ENCODE data around the gene NCOA5.
A peak's percentile ranks its signal among the peaks of the same experiment; 100 is the strongest.

The NCOA5 gene

DNA sequence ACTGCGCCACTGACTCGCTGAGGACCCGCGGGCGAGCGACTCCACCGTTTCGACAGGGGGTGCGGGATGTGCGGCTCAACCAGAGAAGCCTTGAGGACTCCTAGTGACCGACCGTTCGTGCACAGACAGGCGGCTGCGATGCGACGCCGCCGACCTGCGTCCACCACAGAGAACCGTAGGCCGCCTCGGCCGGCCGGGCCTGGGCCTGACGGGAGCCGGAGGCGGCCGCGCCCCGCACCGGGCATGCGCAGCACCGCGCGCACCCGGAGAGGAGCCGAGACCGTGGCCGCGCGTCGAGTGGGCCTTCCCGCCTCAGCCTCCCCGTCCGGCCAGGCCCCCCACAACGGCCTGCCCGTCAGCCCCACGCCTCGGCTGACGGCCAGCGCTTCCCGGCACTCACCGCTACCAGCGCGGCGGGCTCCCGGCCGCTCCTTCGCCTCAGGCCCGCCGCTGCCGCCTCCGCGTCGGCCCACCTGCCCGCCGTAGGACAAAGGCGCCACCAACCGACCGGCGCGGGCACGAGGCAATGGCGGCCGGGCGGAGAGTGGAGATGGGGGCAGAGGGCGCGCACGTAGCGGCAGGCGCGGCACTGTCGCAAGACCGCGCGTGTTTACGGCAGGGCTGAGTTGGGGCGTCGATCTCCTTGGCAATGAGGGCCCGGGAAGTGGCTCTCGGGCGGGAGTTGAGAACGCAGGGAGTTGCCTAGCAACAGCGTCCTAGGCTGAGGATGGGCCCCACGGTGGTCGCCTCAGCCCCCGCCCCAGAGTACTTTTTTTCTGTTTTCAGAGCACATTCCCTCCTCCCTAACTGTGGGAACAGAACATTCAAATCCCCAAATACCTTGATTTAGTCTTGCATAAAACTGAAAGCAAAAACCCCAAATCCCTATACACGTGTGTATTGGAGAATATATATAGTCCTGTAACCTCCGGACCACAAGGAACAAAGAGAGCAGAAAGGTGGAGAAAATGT is at the start of gene NCOA5:
NCOA5 (minus strand) TSS at position 546 of the 972 bp plus-strand sequence. CDS start 10,538 bp downstream, outside the sequence.
- DNase-seq: peak; percentile 94 to 96

DNA sequence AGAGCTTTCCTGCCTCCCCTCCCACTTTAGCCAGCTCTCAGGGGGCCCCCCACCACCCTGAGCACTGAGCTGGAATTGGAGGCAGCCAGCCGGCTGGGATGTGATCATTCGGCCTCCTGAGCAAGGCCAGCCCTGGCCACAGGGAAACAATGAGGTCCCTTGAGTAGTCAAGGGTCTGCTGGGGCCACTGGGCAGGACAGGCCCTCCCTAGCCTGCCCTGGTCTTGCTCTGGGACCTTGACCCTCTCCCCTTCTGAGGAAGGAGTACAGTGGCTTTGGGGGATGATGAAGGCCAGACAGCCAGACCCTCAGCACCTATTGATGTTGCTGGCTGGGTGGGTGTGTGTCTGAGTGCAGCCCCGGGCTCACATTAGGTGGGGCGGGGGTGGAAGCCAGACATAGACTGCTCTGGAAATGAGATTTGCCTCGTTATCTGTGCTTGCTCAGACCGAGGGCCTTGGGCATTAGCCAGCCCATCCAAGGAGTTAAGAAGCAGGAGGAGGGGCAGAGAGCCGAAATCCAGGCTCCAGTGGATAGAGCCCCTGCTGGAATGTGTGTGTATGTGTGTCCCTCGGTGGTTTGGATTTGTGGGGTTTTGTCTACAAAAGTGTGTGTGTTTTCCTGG is 49.6 kb upstream of the NCOA5 start:
- DNase-seq: no peak

DNA sequence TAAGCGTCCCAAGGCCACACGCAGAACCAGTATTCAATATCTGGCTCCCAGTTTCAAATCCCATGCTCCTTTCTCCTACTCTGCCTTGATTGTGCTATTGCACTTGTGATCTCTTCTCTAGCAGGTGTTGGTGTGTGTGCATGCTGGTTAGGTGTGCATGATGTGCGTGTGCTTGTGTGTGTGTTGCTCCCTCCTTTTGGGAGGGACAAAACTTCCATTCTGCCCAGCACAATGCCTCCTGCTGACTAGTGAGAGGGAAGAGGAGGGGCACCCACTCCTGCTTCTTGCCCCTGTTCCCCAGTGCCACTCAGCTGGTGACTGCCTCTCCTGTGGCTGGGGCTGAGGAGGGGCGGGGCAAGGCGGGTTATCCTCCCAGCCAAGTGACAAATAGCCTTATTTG is 48.1 kb upstream of the NCOA5 start:
- no peak for DNase-seq

DNA sequence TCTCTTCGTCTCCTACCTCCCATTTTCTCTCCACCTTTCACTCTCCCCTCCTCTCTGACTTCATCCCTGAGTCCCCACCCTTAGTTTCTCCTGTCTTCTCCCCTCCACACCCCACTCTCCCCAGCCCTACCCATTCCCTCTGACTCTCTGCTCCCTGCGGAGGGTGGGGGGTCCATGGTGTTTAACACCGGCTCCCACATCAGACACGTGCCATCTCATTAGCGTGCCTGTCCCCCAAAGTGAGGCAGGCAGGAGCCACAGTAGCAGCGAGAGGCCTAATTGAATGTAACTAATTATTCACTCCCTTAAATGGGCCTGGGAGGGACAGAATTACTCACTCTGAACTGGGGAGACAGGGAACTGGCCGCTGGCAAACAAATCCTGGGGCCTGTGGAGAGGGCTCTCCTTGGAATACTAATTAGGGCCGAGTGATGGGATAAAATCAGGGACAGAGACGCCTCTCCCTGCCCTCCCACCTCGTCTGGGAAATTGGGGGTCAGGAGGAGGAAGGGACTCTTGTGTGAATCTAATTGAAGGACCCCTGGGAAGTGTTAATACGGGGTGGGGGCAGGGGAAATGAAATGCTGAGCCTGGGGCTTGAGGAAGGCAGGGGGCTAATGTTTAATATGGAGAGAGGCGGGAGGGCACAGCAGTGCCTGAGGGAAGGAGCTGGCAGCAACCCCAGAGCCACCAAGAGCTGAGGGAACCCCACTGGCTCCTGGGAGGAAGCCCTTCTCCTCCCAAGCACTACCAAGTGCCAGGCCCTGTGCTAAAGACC is 46.3 kb upstream of the NCOA5 start:
- DNase-seq: no peak

DNA sequence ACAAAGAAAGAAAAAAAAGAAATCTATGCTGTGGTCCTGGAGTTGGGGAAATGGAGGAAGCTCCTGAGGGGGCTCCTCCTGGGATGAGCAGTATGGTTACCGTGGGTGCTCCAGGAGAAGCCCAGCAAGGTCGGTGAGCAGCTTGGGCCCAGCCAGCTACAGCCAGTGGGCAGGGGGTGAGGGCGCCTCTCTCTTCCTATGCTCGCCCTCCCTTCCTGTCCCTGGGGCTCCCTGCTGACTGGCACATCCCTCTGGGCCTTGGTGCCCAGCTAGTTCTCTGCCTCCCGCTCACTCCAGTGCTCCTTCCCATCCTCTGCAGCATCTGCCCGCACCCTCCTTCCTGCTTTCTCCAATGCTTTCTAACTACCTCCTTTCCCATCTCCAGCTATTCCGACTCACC is 45.0 kb upstream of the NCOA5 start:
- no peak for DNase-seq

DNA sequence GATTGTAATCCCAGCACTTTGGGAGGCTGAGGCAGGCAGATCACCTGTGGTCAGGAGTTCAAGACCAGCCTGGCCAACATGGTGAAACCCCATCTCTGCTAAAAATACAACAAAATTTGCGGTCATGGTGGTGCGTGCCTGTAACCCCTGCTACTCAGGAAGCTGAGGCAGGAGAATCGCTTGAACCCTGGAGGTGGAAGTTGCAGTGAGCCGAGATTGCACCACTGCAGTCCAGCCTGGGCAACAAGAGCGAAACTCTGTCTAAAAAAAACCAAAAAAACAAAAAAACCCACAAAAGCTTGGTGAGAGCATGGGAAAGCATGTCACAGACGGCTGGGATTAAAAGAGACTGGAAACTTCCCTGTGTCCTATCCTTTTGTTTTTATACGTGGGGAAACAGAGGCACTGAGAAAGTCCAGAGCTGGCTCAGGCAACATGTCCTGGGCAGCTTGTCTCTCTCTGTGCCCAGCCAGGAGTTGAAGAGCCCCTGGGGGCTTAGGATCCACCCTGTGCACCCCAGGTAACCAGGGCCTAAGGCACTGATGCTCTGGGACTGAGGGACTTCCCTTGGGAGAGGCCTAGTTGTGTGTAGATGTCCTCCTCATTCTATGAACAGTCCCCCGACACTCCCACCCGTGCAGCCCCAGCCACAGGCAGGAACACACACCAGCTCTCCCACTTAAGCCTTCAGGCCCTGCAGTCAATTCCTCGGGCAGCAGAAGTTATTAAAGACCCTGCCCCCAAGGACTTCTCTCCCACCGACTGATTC is 44.3 kb upstream of the NCOA5 start:
- no peak for DNase-seq

DNA sequence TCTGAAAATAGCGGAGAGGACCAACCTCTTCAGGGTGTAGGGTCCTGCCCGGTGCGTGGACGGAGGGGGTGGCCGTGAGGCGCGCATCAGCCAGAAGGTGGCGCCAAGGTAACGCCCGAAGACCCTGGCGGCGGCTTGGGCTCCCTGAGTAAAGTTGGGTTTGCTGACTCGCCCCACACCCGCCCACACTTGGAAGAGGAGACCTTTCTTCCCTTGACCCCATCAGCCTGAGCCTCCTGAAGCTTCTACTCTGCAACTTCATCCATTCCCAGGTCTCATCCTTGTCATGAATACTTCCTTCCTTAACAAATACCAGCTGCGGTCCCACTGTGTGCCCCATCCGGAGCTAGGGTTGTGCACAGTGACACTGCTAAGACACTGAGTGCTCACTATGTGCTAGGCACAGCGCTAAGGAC is 43.0 kb upstream of the NCOA5 start:
- DNase-seq: peak; percentile 79 to 81

DNA sequence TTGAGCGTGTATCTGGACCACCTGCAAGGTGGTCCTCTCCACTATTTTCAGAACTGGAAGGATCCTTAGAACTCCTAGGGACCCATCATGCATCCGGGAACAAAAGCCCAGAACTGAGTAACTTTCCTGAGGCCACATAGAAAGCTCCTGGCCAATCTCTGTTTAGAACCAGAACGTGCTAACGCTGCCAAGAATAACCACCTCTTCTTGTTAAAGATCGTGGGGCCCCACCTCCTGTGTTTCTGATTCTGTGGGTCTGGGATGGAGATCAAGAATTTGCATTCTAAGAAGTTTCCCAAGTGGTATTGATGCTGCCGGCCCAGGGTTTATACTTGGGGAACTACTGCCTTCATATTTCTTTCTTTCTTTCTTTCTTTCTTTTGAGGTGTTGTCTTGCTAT is 41.6 kb upstream of the NCOA5 start:
- DNase-seq: no peak

DNA sequence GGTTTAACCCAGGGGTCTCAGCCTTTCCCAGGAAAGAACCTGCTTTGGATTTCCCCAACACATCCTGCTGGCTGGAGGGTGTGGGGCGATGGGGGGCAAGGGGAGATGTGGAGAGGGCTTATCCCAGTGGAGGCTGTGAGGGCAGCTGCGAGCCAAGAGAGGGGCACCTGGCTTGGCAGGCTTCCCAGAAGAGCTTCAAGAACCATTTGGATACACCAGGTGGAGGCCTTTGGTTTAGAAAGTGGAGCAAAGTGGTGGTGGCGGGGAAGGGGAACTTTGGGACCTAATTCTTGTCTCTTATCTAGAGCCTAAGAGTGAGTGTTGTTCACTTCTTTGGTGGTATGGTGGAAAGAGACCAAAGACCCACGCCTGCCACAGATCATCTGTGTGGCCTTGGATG is 40.8 kb upstream of the NCOA5 start:
- DNase-seq: no peak

DNA sequence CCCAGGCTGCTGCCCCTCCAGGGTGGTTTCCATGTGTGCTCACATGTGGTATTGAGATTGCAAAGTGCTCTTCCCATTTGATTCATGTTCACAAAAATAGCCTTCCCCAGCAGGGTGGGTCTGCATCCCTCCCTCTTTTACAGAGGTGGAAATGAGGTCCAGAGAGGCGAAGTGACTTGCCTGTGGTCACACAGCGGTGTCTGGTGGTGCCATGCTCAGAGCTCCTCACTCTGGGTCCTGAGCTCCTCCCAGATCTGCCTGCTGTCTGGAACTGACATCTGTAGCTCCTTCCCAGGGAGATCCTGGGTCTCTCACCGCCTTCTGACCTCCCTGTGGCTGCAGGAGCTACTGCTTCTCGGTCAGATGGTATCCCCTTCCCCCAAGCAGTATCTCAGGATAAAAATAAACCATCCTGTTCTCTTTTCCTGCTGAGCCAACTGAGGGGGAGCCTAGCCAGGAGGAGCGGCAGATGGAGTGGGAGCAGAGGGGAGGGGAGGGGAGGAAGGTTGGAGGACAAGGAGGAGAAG is 40.3 kb upstream of the NCOA5 start:
- no peak for DNase-seq

DNA sequence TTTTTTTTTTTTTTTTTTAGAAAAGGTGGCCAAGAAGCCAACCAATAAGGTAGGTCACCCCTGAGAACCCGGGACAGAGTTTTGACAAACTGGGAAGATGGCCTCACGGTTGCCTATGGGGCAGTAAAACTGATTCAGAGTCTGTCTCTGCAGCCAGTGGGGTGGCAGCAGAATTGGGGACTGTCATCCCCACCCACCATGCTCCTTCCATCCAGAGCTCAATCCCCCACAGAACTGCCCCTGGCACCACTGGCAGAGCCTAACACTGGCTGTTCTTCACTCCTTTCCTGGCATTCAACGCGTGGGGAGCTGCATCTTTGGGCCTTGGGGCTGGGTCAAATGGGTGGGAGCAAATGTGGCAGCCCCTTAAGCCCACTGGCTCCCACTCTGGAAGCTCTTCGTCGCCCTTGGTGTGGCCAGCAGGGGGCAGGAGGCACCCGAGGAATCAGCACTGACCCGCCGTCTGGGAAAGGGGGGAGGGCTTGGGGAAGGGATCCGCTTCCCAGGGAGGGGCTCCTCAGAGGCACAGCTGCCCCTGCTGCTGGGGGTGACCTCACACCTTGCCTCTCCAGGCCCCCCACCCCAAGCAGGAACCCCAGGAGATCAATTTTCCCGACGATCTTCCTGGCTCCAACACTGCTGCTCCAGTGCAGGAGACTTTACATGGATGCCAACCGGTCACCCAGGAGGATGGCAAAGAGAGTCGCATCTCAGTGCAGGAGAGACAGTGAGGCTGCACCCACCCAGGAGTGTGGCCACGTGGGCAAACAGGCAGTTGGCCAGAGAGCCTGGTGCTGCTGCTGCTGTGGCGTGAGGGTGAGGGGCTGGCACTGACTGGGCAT is 38.8 kb upstream of the NCOA5 start:
- no peak for DNase-seq

DNA sequence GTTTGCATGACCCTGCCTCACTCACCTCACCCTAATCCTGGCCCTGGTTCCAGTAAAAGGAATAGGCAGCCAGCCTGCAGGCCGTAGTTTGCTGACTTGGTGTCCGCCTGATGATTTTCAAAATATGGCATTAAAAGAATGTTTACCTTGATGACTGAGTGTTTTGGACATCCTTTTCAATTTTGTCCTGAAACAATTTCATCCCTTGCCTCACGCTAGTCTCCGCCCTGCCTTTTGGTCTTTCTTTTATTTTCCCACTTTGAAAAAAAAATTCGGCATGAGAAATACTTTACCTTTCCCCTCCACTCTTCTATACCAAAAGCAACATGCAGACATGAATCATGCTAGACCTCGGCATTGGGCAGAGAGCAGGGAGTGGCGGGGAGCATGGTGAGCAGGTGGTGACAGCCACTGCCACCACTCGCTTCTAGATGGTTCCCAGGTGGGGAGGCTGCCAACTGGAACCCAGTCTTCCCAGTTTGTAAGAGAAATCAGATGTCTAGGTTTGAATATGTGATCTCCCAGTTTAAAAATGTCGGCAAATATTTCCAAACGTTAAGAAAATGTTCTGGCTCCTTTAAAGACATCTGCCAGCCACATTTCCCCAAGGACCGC is 37.7 kb upstream of the NCOA5 start:
- DNase-seq: no peak

DNA sequence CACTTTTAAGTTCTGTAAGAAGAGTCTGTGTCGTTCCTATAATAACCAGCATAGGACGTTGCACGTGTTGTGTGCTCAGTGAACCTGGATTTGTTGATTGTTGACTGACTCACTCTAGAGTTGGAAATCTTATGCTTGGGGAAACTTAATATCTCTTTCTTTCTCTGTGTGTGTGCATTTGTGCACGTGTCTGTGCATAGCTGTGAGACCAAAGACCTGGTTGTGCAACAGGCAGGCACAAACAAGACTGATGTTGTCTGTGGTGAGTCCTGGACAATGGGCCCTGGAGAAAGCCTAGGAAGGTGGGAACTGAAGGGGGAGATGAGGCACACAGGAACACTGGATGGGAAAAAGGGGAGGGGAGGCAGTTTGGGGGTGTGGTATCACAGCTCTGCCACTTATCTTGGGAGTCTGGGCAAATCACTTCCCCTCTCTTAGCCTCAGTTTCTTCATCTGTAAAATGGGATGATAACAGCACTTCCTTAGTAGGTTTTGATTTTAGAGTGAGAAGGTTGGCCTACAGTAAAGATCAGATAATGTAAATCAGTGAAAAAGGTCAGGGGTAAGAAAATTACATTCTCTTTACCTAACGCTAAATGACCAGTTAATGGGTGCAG is 36.8 kb upstream of the NCOA5 start:
- DNase-seq: no peak

DNA sequence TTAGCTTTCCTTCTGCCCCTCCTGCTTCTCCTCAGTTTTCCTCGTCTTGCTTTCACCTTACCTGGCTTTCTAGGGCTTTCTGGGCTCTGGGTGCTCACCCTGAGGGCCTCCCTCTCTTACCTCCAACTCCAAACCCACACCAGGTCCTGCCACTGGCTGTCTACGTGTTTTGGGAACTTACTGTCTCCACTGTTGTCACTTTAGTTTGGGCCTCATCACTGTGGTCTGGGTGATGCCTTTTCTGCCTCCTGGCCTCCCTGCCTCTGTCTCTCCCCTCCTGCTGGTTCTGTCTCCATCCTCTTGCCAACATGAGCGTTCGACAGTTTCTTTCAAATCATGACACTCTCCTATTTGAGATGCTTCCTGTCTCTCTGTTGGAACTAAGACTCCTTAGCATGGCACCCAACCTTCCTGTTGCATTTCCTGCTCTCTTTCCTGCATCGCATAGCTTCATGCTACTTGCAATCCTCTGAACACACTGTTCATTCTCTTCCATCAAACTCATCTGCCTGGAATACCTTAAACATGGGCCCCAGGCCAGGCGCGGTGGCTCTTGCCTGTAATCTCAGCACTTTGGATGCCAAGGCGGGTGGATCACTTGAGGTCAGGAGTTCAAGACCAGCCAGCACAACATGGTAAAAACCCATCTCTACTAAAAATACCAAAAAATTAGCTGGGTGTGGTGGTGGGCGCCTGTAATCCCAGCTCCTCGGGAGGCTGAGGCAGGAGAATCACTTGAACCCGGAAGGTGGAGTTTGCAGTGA is 33.9 kb upstream of the NCOA5 start:
- no peak for DNase-seq

DNA sequence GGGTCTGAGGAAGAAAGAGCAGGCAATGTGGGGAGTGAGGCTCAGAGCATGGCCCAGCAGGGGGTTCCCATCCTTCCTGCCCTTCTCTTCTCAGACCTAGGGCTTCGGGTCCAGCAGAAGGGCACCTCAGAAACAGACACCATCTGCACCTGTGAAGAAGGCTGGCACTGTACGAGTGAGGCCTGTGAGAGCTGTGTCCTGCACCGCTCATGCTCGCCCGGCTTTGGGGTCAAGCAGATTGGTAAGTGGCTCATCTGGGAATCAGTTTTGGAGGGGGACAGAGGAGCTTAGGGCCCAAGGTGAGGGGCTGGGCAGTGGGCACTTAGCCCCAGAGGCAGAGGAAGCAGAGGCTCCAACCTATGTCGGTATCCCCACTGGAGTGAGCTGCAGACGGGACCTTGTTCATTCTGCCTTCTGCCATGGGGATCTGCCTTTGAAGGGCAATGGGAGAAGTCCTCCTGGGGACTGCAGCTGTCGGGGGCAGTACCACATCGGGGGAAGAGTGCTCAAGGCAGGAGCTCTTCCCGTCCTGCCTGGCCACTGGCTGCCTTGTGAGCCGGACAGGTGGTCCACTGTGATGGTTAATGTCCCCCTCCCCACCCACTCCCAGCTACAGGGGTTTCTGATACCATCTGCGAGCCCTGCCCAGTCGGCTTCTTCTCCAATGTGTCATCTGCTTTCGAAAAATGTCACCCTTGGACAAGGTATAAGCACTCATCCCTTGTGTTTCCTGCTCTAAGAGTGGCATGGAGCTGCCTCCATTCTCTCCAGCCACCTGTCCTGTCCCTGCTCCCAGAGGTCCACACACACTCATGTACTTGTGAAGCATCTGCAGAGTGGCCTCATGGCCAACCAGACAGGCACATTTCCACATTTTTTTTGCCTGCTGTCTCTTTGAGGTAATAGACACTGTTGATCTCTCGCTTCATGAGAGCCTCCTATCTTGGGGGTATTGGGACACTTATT is 33.0 kb upstream of the NCOA5 start:
- peak in 1 of 2 experiments; percentile 12 for DNase-seq

DNA sequence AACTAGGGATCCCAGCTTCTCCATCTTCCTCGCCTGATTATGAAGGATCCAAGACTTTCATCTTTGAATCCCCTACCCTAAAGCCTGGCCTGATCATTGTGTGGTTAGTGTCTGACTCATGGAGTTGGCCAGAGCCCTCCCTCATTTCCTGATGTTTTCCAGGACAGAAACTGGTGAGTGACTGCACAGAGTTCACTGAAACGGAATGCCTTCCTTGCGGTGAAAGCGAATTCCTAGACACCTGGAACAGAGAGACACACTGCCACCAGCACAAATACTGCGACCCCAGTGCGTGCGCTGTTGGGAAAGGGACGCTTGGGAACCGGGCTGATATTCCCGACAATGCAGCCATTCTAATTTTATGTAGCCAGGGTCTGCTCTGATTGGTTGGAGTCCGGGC is 32.3 kb upstream of the NCOA5 start:
- DNase-seq: peak in 1 of 2 experiments; percentile 12

DNA sequence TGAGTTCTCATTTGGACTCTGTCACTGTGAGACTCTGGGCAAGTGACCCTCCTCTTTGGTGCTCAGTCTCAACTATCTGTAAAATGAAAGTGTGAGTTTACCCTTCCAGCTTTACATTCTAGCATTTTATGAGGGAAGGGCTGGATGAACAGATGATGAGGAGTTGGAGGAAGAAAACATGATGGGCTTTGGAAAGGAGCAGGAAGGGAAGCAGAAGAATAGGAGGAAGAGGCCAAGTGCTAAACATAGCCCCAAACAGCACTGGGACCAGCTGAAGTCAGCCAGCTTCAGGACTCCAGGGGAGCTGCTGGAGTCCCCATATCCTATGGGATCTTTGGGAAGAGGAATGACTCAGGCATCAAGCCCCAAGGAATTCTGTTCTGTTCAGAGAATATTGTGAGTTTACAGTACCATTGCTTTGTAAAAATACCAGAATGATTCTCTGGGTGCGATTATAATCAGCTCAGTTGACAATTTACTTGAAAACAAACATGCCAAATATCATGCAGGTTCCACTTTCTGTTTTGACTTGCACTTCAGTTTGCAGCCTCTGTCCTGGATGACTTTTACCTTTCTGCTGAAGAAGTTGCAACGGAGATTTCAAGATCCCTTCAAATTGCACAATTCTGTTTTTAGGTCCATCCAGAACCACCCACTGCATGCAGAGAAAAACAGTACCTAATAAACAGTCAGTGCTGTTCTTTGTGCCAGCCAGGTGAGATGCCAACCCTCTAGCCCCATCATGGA is 31.6 kb upstream of the NCOA5 start:
- no peak for DNase-seq

DNA sequence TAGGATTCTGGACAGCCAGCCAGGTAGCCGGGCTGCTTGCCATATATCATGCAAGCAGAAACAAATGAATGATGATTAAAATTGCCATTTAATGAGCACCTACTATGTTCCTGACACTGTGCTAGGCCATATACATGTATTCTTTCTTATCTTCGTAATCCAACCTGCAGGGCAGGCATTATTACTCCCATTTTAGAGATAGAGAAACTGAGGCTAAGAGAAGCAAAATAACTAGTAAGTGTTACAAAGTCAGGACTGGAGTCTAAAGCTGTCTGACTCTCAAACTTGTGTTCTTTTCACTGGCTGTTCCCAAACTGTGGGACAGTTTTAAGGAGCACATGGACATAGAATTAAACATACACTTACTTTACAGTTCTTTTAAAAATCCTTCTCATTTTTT is 30.4 kb upstream of the NCOA5 start:
- DNase-seq: no peak
